GM11168 (cell line): ENCODE measurements around the gene KCTD7.
"Not testable (repeated sequence)": the region's sequence is repeated elsewhere in the genome, so short reads cannot be mapped to it uniquely, and the experiment has no call there.

Experiments used
- in situ Hi-C: fragments of 300-500 bp; cut with MboI; formaldehyde crosslinking; loops from one replicate; pipeline ENCODE4 v1.12.0; 2022; ENCODE audit warnings: low sequenced_read_pairs; ENCODE audit not compliant: unreplicated experiment

KCTD7 gene

DNA sequence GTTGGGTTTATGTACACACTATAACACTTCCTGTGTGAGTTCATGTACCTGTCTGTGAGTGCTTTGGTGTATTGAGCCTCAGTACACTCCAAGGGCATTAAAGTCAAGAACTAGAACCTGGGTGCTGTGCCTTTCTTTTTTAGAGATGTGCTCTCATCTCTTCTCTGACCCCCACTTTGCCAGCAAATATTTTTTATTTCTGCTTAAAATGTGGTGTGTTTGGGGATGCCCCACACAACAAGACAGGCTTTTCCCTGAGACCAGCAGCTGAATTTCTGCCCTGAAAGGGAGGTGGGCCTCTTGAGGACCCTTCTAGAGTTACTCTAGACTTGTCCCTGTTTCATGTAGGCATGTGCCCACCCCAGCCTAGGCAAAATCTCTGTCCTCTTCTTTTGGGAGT, 14.3 kb downstream of the KCTD7 start:
- in situ Hi-C loops, result no loop called here

- in situ Hi-C loops, result no loop called here
These were observed 14.7 kb downstream of the KCTD7 start for GRCh38 chr7:66643395-66643794.

DNA sequence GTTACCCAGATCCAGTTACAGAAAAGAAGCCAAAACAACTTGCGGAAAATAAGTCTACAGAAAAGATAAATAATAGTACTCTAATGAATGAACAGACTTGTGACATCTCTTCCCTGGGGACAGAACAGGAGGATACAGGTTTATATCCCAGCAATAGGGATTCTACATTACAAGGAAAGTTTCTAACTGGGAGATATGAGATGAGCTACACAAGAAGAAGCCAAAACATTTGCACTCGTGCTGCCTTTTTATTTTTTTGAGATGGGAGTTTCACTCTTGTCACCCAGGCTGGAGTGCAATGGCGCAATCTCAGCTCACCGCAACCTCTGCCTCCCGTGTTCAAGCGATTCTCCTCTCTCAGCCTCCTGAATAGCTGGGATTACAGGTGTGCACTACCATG, 22.3 kb downstream of the KCTD7 start:
- in situ Hi-C loops, result not testable (repeated sequence)

GRCh38 chr7:66653719-66654274, 25.1 kb downstream of the KCTD7 start:
- in situ Hi-C loops, result not testable (repeated sequence)

DNA sequence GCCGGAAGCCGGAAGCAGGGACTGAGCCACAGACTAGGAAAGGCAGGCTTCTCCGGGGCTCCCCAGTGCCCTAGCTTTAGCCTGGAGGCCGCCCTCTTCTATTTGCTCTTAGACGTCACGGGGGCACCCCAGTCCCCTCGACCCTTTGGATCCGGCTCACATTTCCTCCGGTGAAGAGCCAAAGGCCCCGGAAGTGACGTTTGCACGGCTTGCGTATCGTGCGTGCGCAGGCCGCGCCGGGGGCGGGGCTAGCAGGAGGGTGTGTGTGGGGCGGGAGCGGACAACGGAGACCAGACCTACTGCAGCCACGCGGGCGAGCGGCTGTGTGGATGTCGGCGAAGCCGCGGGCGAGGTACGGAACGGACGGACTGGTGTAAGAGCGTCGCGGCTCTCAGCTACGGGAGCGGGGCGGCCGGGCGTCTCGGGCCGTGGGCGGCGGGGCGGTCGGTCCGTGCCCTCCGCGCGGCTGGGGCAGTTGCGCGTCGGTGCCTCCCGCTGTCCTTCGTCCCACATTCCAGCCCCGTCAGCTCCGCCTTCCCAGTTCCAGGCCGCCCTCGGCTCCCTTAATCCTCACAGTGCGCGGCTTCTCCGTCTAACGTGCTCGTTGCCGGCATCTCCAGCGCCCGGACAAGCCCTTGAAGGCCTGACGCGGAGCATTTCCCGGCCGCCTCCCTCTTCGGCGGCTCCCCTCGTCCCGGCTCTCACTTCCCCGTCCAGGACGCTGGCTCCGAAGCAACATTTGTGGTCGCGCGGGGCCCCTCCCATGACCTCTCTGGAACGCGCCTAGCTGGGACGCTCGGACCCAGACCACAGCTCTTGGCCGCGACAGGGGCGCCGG, 25.8 kb downstream of the KCTD7 start:
- in situ Hi-C loops, result no loop called here

DNA sequence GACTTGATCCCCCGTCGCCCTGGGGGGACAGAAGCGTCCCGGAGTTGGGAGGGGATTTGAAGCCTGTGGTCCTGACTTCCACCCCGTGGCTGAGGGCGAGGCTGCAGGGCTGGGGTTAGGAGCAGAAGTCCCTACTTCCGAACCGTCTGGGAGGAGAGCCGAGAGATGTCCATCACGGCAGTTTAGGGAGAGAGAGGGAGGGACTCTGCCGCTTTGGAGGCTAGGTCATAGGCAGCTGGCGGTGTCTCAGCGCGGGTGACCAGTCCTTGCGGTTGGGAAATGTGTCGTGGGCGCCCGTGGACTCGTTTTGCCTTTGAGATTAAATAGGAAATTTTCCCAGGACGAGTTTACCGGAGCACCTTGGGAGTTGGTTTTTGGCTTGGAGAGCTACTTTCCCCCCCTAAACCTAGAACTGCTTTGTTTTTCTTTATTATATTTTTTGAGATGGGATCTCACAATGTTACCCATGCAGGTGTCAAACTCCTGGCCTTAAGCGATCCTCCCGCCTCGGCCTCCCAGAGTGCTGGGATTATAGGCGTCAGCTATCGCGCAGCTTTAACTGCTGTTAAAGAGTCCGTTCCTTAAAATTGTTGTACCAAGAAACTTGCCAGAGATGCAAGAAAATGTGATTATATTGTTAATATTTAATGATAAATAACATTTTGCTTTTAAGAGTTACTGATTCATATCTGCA, 26.6 kb downstream of the KCTD7 start:
- in situ Hi-C loops, result not testable (repeated sequence)

DNA sequence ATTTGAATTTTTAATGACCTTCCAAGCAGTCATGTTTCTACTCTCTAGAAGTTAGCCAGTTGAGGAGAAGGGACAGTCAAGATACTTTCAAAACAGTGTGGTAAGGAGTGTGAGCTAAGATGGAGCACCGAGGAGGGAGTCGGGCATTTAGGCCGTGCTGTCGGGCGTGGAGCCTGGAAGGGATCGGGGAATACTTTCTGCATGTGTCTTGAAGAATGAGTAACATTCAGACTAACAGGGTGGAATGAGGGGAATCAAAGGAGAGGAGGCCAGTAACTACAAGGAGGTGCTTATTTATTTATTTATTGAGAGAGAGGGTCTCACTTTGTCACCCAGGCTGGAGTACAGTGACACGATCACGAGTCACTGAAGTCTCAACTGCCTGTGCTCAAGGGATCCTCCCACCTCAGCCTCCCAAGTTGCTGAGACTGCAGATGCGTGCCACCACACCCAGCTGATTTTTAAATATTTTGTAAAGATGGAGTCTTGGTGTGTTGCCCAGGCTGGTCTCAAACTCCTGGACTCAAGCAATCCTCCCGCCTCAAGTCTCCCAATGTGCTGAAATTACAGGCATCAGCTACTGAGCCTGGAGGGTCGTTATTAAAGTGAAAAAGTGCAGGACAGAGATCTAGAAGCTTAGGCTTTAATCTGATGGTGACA, 27.3 kb downstream of the KCTD7 start:
- in situ Hi-C loops, result not testable (repeated sequence)

GRCh38 chr7:66657798-66658197, 29.1 kb downstream of the KCTD7 start:
- in situ Hi-C loops, result no loop called here

GRCh38 chr7:66662646-66663264, 34.1 kb downstream of the KCTD7 start:
- in situ Hi-C loops, result no loop called here

- in situ Hi-C loops, result no loop called here
These were observed 36.1 kb downstream of the KCTD7 start for GRCh38 chr7:66664590-66665293.

GRCh38 chr7:66666313-66666952, 37.8 kb downstream of the KCTD7 start:
- in situ Hi-C loops, result no loop called here

GRCh38 chr7:66667023-66667728, 38.5 kb downstream of the KCTD7 start:
- in situ Hi-C loops, result no loop called here

- in situ Hi-C loops, result no loop called here
These were observed 39.4 kb downstream of the KCTD7 start for GRCh38 chr7:66668112-66668511.

- in situ Hi-C loops, result no loop called here
These were observed 40.0 kb downstream of the KCTD7 start for GRCh38 chr7:66668677-66669076.

DNA sequence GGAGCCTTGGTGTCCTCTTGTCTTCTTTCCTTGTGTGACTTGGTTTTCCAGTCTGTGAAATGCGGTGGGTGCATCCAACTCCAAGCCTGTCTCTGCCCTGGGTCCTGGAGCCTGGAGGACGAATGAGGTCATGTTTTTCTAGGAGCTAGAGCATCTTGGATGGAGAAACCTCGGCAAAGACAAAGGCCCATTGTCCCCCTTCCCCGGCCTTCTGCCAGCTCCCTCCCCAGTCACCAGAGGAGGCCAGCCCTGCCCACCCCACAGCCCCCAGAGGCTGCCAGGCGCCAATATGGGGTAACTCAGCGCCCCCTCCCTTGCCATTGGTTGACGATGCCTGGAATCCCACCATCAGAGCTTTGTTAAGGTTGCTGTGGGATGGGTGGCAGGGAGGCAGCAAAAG, 40.4 kb downstream of the KCTD7 start:
- in situ Hi-C loops, result no loop called here

- in situ Hi-C loops, result no loop called here
These were observed 40.8 kb downstream of the KCTD7 start for GRCh38 chr7:66669496-66669895.

- in situ Hi-C loops, result loop anchor here (5.0 kb wide), 1 partner anchor 34 kb away; no protein-coding TSS in a partner anchor
These were observed 42.4 kb downstream of the KCTD7 start for GRCh38 chr7:66671034-66671433.

GRCh38 chr7:66671486-66671885, 42.8 kb downstream of the KCTD7 start:
- in situ Hi-C loops, result loop anchor here (5.0 kb wide), 1 partner anchor 34 kb away; no protein-coding TSS in a partner anchor
